Mucosa of descending colon (tissue), 3 donors: ENCODE data around the gene GJB3. TPM values are rescaled to one million over a fixed set of nuclear protein-coding genes. Genes with fewer than 3 reads are reported as not detected.
"Not testable (repeated sequence)": the region's sequence is repeated elsewhere in the genome, so short reads cannot be mapped to it uniquely, and the experiment has no call there.

Experiments
- ATAC-seq: fragments of 200-7000 bp; cut with Tn5 transposase; one replicate; pipeline ENCODE4 v1.9.1; 2020; ENCODE audit warnings: mild to moderate bottlenecking, moderate library complexity
- DNase-seq, 3 donors: peaks; one replicate each; pipeline ENCODE4 v3.0.0-alpha.2; 2020
- H3K36me3 ChIP-seq: fragments of 200-600 bp; one replicate; pipeline ENCODE4 v1.8.0; 2021; ENCODE audit warnings: low read depth, mild to moderate bottlenecking
- H3K4me1 ChIP-seq: fragments of 200-600 bp; one replicate; pipeline ENCODE4 v1.8.0; 2021; ENCODE audit warnings: low read depth, mild to moderate bottlenecking
- H3K4me3 ChIP-seq: fragments of 200-600 bp; one replicate; pipeline ENCODE4 v1.8.0; 2021; ENCODE audit warnings: mild to moderate bottlenecking
- H3K9me3 ChIP-seq: fragments of 200-600 bp; one replicate; pipeline ENCODE4 v1.8.0; 2021; ENCODE audit warnings: mild to moderate bottlenecking
- CTCF ChIP-seq: fragments of 200-600 bp; IDR thresholded peaks from one replicate; pipeline ENCODE4 v1.8.0; 2022; ENCODE audit warnings: antibody characterized with exemption, mild to moderate bottlenecking
- intact Hi-C, 2 donors: fragments of 100-400 bp; cut with DNase I in 1 of 2; cut with micrococcal nuclease in 1 of 2; formaldehyde crosslinking; loops; one replicate each; pipeline versions ENCODE4 v1.11.0 to v1.11.1; 2022; cut with DNase I, micrococcal nuclease
- total RNA-seq, 3 donors: library from RNA; stranded (reverse); fragmentation: NEBNext Ultra II Directional in 2 of 3; extraction: Animal tissue kit (Norgen Biotek cat#: 25700) in 2 of 3; gene quantifications; one replicate each; pipeline versions ENCODE4 v1.2.1 to v1.2.4, GENCODE V29; 2021 to 2023
- donor health status: DM: no; HTN: no; CAD: no; lungs with moderate emphysema.
- donor health status: DM: no; HTN: no; CAD: no.
- donor health status: DM: no; HTN: yes; CAD: no.

GJB3 gene
- total RNA-seq, 3 donors from 2014 or later = 2.7 to 6.1 (median 4.5) TPM

GRCh38 chr1:34808051-34808810 lies 27.2 kb downstream of the GJB3 start:
- no peaks in the 10 kb centered on the region for H3K4me1 ChIP-seq
- H3K9me3 ChIP-seq = no peaks in the 10 kb centered on the region
- no peak for TF ChIP-seq CTCF
- no peak for ATAC-seq
- DNase-seq = no peak
- H3K4me3 ChIP-seq = no peak overlapping the region
- H3K36me3 ChIP-seq = no peaks in the 10 kb centered on the region
- intact Hi-C loops = no loop called here

- H3K9me3 ChIP-seq, ATAC-seq, H3K36me3 ChIP-seq, DNase-seq, H3K4me3 ChIP-seq, H3K4me1 ChIP-seq, intact Hi-C loops: not testable (repeated sequence)
Measured at GRCh38 chr1:34810781-34811180, 29.8 kb downstream of the GJB3 start.

- ATAC-seq = peak; percentile 50
- Histone ChIP-seq H3K4me3 (no peak overlapping the region), H3K9me3 (no peaks in the 10 kb centered on the region), H3K36me3 (no peaks in the 10 kb centered on the region), H3K4me1 (peaks cover 10% of the 10 kb centered on the region)
- TF ChIP-seq CTCF = no peak
- no peak for DNase-seq
- intact Hi-C loops = no loop called here
Measured at GRCh38 chr1:34816332-34816731, 35.3 kb downstream of the GJB3 start.

GRCh38 chr1:34816778-34817177 lies 35.8 kb downstream of the GJB3 start:
- intact Hi-C loops = no loop called here
- no peak for DNase-seq
- TF ChIP-seq CTCF = no peak

GRCh38 chr1:34818862-34819261 lies 37.8 kb downstream of the GJB3 start:
- DNase-seq, H3K9me3 ChIP-seq, H3K4me3 ChIP-seq, intact Hi-C loops, H3K36me3 ChIP-seq, ATAC-seq: not testable (repeated sequence)
- peaks cover 10% of the 10 kb centered on the region for H3K4me1 ChIP-seq

More at GRCh38 chr1:34816778-34817177, 35.8 kb downstream of the GJB3 start:
- no peak for ATAC-seq
- Histone ChIP-seq H3K4me3 (no peak overlapping the region), H3K36me3 (no peaks in the 10 kb centered on the region), H3K4me1 (peaks cover 10% of the 10 kb centered on the region), H3K9me3 (no peaks in the 10 kb centered on the region)

GRCh38 chr1:34822202-34822601 lies 41.2 kb downstream of the GJB3 start:
- Histone ChIP-seq H3K36me3 (no peaks in the 10 kb centered on the region), H3K9me3 (no peaks in the 10 kb centered on the region), H3K4me1 (peaks cover 4% of the 10 kb centered on the region), H3K4me3 (no peak overlapping the region)
- DNase-seq = no peak
- no peak for ATAC-seq
- intact Hi-C loops = no loop called here
- TF ChIP-seq CTCF = no peak
